GM21529 (cell line): ENCODE measurements around the gene KIF1A.
"Not testable (repeated sequence)": the region's sequence is repeated elsewhere in the genome, so short reads cannot be mapped to it uniquely, and the experiment has no call there.

ENCODE experiments used
- ATAC-seq: cut with Tn5 transposase; IDR thresholded peaks from one replicate; pipeline ENCODE4 v1.9.1; 2021; ENCODE audit not compliant: unreplicated experiment

KIF1A gene

GRCh38 chr2:240704651-240705050 is 115.4 kb downstream of the KIF1A start:
- ATAC-seq: no peak

- no peak for ATAC-seq
These were observed 116.3 kb downstream of the KIF1A start for GRCh38 chr2:240703417-240704341.

- ATAC-seq: no peak
These were observed 117.4 kb downstream of the KIF1A start for GRCh38 chr2:240702640-240703011.

- ATAC-seq: no peak
These were observed 118.0 kb downstream of the KIF1A start for GRCh38 chr2:240701736-240702639.

GRCh38 chr2:240701091-240701735 is 118.8 kb downstream of the KIF1A start:
- no peak for ATAC-seq

GRCh38 chr2:240700616-240701015 is 119.4 kb downstream of the KIF1A start:
- ATAC-seq: not testable (repeated sequence)

GRCh38 chr2:240699835-240700234 is 120.2 kb downstream of the KIF1A start:
- not testable (repeated sequence) for ATAC-seq

GRCh38 chr2:240698852-240699561 is 121.0 kb downstream of the KIF1A start:
- ATAC-seq: not testable (repeated sequence)

- not testable (repeated sequence) for ATAC-seq
These were observed 123.5 kb downstream of the KIF1A start for GRCh38 chr2:240696469-240696868.

GRCh38 chr2:240695593-240695992 is 124.4 kb downstream of the KIF1A start:
- not testable (repeated sequence) for ATAC-seq

- not testable (repeated sequence) for ATAC-seq
These were observed 125.7 kb downstream of the KIF1A start for GRCh38 chr2:240694304-240694703.

GRCh38 chr2:240692583-240693561 is 127.1 kb downstream of the KIF1A start:
- ATAC-seq: not testable (repeated sequence)

GRCh38 chr2:240691631-240692420 is 128.2 kb downstream of the KIF1A start, which contains the start of gene AQP12A:
TSS of gene AQP12A (plus strand) at chr2:240691866. CDS start at chr2:240691914, 48 bp downstream.
- ATAC-seq: not testable (repeated sequence)

GRCh38 chr2:240691075-240691427 is 129.0 kb downstream of the KIF1A start:
- not testable (repeated sequence) for ATAC-seq

- ATAC-seq: not testable (repeated sequence)
These were observed 129.5 kb downstream of the KIF1A start for GRCh38 chr2:240690421-240691074.

- no peak for ATAC-seq
These were observed 130.0 kb downstream of the KIF1A start for GRCh38 chr2:240689975-240690374.

- ATAC-seq: no peak
These were observed 131.5 kb downstream of the KIF1A start for GRCh38 chr2:240688553-240688919.
